Metanephros (tissue), 1 donor: Measurements from ENCODE around the gene TXNDC9. TPM values are rescaled to one million over a fixed set of nuclear protein-coding genes. Genes with fewer than 3 reads are reported as not detected.

Experiments
- total RNA-seq: library from RNA; depleted of rRNA; stranded (reverse); fragments of >200 nt; gene quantifications from one replicate; pipeline ENCODE4 v1.2.3, GENCODE V29; 2014

Gene TXNDC9
- 24.6 TPM for total RNA-seq

GRCh38 chr2:99335911-99336803 lies at the start of gene TXNDC9:
TXNDC9 (minus strand) TSS chr2:99336333; CDS start chr2:99333210, 3,123 bp downstream.

GRCh38 chr2:99337113-99338028 lies 1.2 kb upstream of the TXNDC9 start, which contains the start of gene EIF5B:
EIF5B (plus strand) TSS chr2:99337389; CDS start chr2:99337555, 166 bp downstream.

GRCh38 chr2:99301097-99301496 lies 35.0 kb downstream of the TXNDC9 start, which contains the start of gene LYG1:
LYG1 (minus strand) TSS chr2:99301197; CDS start chr2:99295670, 5,527 bp downstream.

Other genes starting within 250 kb of the TXNDC9 start
- 8.7 TPM for gene C2orf15, start 194.6 kb downstream of the TXNDC9 start, total RNA-seq
- 14.7 TPM for gene TSGA10, start 181.4 kb downstream of the TXNDC9 start, total RNA-seq
- 9.9 TPM for gene LIPT1, start 181.4 kb downstream of the TXNDC9 start, total RNA-seq
- gene MITD1, start 155.3 kb downstream of the TXNDC9 start, total RNA-seq = 25.1 TPM
- gene MRPL30, start 155.1 kb downstream of the TXNDC9 start, total RNA-seq = 35.4 TPM
- not detected for gene LYG2, start 80.7 kb downstream of the TXNDC9 start, total RNA-seq
- gene LYG1, start 35.1 kb downstream of the TXNDC9 start, total RNA-seq = 1.1 TPM
- gene EIF5B, start 1.1 kb upstream of the TXNDC9 start, total RNA-seq = 28.7 TPM
- gene REV1, start 153.7 kb upstream of the TXNDC9 start, total RNA-seq = 79.2 TPM